Muscle of arm (tissue), 12 donors: ENCODE measurements around the gene GFPT1. TPM values are rescaled to one million over a fixed set of nuclear protein-coding genes. Genes with fewer than 3 reads are reported as not detected.

Experiments used
- DNase-seq: peaks from one replicate; pipeline ENCODE4 v3.0.0-alpha.2; 2013
- polyA plus RNA-seq, 12 donors: library from polyadenylated mRNA; unstranded; fragments of 120-200 nt; gene quantifications; one replicate each; pipeline ENCODE4 v1.2.1, GENCODE V29; 2013; ENCODE audit not compliant: insufficient read length in 12 of 12

Gene GFPT1
- polyA plus RNA-seq, 12 donors, result 28.1 to 49.3 (median 35.5) TPM; not detected in 1

- no peak for DNase-seq
These were observed 53.7 kb downstream of the GFPT1 start for GRCh38 chr2:69333352-69333751.

DNA sequence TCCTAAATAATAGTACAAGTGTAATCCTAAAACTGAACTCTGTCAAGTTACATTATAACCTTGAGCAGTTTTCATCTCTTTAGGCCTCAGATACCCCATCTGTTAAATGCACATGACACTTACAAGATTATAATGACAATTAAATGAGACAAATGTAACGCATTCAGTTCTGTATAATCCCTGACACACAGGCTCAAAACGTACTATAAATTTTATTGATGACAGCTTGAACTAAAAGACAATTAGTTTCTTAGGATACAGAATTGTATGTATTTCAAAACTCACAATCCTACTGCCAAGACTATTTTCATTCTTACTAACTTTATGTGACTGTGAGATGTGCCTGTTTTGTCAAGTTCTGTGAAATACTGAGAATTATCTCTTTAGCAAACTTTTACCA is 56.2 kb downstream of the GFPT1 start:
- DNase-seq, result no peak

DNA sequence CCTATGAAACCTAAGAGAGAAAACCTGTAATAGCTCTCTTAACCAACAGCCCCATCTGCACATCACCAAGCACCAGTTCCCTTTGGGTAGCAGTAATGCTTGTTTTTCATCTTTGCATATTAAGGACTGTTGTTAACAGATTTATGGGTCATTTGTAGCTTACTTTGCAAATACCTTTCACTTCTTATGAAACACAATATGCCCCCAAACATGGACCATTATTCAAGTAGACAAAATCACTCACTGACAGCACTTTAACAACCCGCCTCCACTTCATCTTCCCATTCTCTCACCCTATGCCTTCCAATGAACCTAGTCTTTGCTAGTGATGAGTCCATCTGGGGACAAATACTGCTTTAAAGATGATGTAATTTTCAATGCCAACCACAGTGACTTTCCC is 64.4 kb downstream of the GFPT1 start:
- DNase-seq, result no peak

DNA sequence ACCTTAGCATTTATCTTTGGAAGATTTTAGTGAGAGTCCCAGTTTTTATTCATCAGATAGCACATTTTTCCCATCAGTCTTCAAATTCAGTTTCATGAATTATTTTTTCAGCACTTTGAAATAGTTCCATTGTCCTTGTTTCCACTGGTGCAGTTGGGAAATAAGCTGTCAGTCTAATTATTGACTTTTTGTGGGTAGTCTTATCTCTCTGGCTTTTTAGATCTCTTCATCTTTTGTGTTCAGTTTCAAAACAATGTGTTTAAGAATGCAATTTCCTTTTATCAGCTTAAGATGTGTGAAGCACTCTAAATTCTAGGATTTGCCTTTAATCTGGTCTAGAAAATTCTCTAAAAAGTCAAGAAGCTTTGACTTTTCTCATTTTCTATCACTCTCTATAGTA is 70.5 kb downstream of the GFPT1 start:
- no peak for DNase-seq

DNA sequence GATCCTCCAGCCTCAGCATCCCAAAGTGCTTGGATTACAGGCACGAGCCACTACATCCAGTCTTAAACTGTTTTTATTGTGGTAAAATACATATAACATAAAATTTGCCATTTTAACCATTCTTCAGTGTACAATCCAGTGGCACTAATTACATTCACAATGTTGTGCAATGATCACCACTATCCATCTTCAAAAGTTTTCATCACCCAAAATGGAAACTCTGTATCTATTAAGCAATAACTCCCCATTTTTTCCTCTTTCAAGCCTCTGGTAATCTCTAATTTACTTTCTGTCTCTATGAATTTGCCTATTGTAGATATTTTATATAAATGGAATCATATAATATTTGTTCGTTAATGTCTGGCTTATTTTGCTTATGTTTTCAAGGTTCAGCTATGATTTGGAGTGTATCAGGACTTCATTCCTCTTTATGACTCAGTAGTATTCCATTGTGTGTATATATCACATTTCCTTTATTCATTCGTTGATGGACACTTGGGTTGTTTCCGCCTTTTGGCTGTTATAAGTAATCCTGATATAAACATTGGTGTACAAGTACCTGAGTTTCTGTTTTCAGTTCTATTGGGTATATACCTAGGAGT is 71.8 kb downstream of the GFPT1 start:
- DNase-seq, result no peak

GRCh38 chr2:69311024-69311416 is 76.0 kb downstream of the GFPT1 start:
- DNase-seq, result no peak

GRCh38 chr2:69310111-69311023 is 76.7 kb downstream of the GFPT1 start:
- DNase-seq, result no peak

DNA sequence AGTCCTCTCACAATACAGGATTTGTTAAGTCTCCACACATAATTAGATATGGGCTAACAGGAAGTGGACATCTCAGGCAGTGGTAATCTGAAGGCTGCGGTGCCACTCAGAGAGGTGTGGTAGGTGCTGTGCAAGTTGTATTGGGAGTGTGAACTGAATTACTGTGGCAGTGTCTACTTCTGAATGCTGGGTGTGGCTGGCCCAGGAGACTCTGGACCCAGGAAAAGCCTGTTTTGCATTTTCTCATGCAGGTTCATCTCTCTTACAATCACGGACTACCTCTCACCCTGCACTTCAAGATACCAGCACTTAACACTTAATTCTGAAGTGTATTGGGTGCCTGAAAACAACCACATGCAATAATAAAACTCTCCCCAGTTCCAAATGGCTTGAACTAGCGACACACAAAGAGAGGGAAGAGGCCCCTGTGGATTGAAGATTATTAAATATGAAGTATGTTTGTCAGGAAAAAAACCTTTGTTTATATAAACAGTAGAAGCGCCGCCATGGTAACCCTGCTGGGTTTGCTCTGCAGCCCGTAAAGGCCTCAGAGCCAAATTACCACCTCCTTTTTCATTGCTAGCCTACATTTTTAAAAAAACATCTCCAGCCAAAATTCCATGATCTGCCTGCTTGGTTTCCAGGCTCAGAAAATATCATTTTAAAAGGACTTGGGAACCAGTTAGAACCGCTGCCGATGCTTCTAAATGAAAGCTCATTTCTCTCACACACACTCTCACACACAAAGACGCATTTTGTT is 77.5 kb downstream of the GFPT1 start:
- DNase-seq, result peak; percentile 94

- no peak for DNase-seq
These were observed 78.7 kb downstream of the GFPT1 start for GRCh38 chr2:69308338-69308737.

DNA sequence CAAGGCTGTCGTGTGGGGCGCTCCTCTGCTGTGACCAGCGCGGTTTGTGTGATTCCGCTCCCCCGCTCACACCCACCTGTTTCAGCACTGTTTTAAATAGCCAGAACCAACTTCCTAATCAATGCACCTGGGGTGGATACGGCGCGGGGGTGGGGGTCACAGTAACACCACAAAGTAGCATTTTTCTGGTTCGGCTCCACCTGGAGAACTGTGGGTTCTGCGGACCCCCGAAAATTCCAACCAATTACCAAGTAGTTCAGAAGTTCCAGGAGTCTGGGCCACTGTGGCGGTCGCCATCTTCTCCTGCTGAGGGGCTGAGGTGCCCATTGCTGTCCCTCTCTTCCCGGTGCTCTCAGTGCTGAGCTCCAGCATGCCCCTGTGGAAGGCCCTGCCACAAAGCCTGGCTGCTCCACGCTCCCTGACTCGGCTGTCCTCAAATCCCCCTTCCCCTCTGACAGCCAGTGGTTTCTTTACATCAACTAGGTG is 79.4 kb downstream of the GFPT1 start:
- DNase-seq, result no peak

DNA sequence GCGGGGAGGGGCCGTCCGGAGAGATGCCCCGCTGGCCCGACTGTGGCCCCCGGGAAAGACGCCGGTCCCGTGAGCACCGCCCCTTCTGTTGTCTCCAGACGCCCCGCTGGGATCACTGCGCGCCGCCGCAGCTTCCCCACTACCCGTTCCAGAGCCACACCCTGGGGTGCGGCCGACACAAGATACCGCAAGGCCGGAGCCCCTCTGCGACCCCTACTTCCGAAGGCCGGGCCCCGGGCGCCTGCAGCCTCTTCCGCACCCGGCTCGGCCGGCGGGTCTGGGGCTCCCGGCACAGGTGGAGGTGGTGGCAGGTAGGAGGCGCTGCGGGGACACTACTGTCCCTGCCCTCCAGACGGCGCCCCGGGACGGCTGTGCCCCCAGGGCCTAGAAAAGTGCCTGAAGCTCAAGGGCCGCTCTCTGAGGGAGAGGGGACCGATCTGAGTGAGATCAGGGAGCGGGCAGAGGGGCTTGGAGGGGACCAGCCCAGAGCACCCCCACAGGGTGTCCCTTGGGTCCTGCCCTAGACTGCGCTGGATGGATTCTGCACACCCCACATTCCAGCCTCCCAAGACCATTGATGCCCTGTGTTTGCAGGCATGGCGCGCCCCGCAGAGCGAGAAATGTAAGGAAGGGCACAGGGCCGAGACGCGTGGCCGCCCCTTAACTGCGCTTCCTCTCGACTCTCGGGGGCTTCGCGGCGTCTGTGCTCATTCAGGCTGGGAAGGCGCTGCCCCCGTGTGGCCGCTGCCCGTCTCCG is 80.0 kb downstream of the GFPT1 start:
- peak; percentile 92 for DNase-seq

- DNase-seq, result peak; percentile 74
These were observed 80.6 kb downstream of the GFPT1 start for GRCh38 chr2:69306393-69306821.

DNA sequence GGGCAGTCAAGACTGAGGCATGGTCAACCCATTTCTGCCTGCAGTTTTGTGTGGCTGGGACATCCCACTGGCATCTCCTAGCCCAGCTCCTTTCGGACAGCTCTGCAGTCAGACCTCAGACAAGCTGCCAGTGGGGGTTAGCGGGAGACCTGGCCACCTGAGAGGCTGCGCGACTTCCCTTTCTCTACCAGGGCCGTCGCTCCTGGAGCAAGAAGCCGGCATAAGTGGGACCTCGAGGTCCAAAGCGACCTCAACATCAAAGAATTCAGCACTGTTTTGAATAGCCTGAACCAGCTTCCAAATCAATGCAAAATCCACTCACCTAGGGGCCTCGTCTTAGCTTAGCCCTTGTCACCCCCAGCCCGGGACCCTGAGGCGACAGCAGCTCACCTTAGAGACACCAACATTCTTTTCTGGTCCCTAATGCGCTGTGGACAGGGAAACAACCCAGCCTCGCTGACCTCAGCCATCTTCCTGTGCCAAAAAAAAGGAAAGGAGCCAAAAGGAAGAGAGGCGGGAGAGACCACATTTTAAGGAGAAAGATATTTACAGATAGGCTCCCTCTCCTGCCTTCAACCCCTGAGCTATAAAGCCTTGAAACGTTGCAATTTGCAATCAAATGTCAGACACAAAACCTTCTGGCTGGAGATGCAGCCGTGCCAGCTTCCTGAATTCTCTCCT is 81.2 kb downstream of the GFPT1 start:
- DNase-seq, result no peak

DNA sequence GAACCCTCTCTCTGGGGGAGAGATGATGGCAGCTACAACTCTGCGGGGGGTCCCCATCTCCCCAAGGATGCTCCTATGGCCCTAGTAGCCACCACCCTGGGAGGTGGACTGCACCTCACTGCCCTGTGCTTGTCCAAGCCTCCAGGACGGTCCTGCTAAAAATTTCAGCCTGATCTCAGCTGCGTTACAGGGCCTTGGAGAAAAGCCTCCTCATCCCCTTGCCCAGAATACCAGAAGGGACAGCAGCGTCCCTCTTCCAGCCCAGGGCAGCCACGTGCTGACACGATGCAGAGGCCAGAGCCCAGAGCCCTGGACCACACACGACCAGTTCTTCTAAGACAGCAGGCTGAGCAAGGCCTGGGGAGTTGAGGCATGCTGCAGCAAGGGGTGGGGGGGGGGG is 81.9 kb downstream of the GFPT1 start:
- DNase-seq, result no peak

GRCh38 chr2:69304656-69305055 is 82.4 kb downstream of the GFPT1 start:
- DNase-seq, result no peak

- no peak for DNase-seq
These were observed 86.4 kb downstream of the GFPT1 start for GRCh38 chr2:69300650-69301049.

GRCh38 chr2:69299772-69300516 is 87.1 kb downstream of the GFPT1 start:
- DNase-seq, result no peak

- DNase-seq, result no peak
These were observed 88.2 kb downstream of the GFPT1 start for GRCh38 chr2:69298862-69299261.

- no peak for DNase-seq
These were observed 88.8 kb downstream of the GFPT1 start for GRCh38 chr2:69298261-69298660.

DNA sequence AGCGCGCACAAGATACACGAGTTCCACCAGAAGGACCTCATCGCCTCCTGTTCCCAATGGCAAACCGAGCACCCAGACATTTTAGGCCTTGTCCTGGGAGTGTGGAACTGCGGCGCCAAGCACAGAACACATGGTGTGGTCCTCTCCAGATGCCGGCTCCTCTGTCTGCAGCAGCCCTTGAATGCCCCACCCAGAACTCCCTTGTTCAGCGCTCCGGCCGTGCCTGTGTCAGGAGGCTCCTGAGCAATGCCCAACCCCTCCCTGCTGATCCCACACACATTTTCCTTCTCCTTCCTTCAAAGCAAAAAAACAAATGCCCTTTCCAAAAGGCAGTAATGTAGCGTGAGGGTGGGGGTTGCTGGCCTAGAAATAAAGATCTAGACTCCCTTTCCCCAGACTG is 89.8 kb downstream of the GFPT1 start:
- no peak for DNase-seq
